ENCODE results near the gene PKN2. TPM values are rescaled to one million over a fixed set of nuclear protein-coding genes. Genes with fewer than 3 reads are reported as not detected.

PKN2 gene
- total RNA-seq, 1 donor from 2014 or later = 30.7 TPM

DNA sequence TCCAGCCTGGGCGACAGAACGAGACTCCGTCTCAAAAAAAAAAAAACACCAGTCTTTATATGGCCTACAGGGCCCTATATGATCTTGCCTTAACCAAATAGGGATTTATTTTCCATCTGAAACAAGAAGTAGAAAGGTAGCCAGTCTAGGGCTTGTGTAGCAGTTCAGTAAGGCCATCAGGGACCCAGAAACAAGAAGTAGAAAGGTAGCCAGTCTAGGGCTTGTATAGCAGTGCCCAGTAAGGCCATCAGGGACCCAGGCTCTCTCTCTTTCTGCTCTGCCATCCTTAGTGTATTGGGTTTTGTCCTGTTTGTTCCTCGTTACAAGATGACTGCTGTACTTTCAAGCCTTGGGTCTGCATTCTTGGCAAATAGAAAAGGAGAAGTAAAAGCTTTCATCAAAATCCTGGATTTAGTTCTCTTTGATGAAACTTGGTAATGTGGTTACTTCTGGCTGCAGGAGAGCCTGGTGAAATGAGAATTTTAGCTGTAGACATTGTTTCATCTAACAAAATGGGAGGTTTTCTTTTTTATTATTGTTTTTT, 46.1 kb downstream of the PKN2 start:
- Histone ChIP-seq H3K27me3 (ENCODE audit: control insufficient read depth, insufficient read depth, low read length) (no peaks in the 10 kb centered on the region), H3K4me3 (ENCODE audit: low read depth, low read length) (no peak overlapping the region), H3K36me3 (ENCODE audit: control insufficient read depth, insufficient read depth, low read length) (no peaks in the 10 kb centered on the region)
- TF ChIP-seq CTCF (IDR thresholded peaks at IDR 0.05; ENCODE audit: insufficient read depth, low read length, poor library complexity, severe bottlenecking) = no peak
- no peak for DNase-seq (ENCODE audit: low read depth)

- H3K36me3 ChIP-seq (ENCODE audit: control insufficient read depth, insufficient read depth, low read length) = no peaks in the 10 kb centered on the region
- DNase-seq (ENCODE audit: low read depth) = no peak
- no peak overlapping the region for H3K4me3 ChIP-seq (ENCODE audit: low read depth, low read length)
- no peaks in the 10 kb centered on the region for H3K27me3 ChIP-seq (ENCODE audit: control insufficient read depth, insufficient read depth, low read length)
- TF ChIP-seq CTCF (IDR thresholded peaks at IDR 0.05; ENCODE audit: insufficient read depth, low read length, poor library complexity, severe bottlenecking) = no peak
These were observed 46.9 kb downstream of the PKN2 start for GRCh38 chr1:88730995-88731394.

- DNase-seq (ENCODE audit: low read depth) = no peak
- H3K36me3 ChIP-seq (ENCODE audit: control insufficient read depth, insufficient read depth, low read length) = no peaks in the 10 kb centered on the region
- H3K27me3 ChIP-seq (ENCODE audit: control insufficient read depth, insufficient read depth, low read length) = no peaks in the 10 kb centered on the region
- no peak for TF ChIP-seq CTCF (IDR thresholded peaks at IDR 0.05; ENCODE audit: insufficient read depth, low read length, poor library complexity, severe bottlenecking)
- H3K4me3 ChIP-seq (ENCODE audit: low read depth, low read length) = no peak overlapping the region
These were observed 47.6 kb downstream of the PKN2 start for GRCh38 chr1:88731475-88732269.

DNA sequence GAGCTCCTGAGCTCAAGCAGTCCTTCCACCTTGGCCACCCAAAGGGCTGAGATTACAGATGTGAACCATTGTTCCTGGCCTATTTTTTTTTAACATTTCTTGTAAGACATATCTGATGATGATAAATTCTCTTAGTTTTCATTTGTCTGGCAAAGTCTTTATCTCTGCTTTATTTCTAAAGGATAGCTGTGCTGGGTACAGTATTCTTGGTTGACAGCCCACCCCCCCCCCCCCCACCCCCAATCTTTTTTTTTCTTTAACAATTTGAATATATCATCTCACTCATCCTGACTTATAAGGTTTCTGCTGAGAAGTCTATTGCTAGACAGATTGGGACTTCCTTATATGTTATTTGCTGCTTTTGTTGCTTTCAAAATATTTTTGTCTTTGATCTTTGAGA, 51.3 kb downstream of the PKN2 start:
- no peak overlapping the region for H3K4me3 ChIP-seq (ENCODE audit: low read depth, low read length)

DNA sequence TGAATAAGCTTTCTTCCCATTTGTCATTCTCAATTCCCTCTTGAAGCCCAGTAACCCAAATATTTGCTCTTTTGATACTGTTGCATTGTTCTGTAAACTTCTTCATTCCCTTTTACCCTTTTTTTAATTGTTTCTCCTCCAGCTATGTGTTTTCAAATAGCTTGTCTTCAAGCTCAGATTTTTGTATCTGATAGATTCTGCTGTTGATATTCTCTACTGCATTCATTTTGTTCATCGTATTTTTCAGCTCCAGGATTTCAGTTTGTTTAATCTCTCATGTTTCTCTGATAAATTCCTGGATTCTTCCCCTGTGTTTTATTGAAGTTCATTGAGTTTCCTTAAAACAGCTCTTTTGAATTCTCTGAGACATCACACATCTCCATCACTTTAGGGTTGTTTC, 51.8 kb downstream of the PKN2 start:
- Histone ChIP-seq H3K27me3 (ENCODE audit: control insufficient read depth, insufficient read depth, low read length) (no peaks in the 10 kb centered on the region), H3K36me3 (ENCODE audit: control insufficient read depth, insufficient read depth, low read length) (peaks cover 3% of the 10 kb centered on the region), H3K4me3 (ENCODE audit: low read depth, low read length) (no peak overlapping the region)
- no peak for TF ChIP-seq CTCF (IDR thresholded peaks at IDR 0.05; ENCODE audit: insufficient read depth, low read length, poor library complexity, severe bottlenecking)
- DNase-seq (ENCODE audit: low read depth) = no peak

More for the DNA sequence above, 51.3 kb downstream of the PKN2 start:
- H3K27me3 ChIP-seq (ENCODE audit: control insufficient read depth, insufficient read depth, low read length) = no peaks in the 10 kb centered on the region
- TF ChIP-seq CTCF (IDR thresholded peaks at IDR 0.05; ENCODE audit: insufficient read depth, low read length, poor library complexity, severe bottlenecking) = no peak
- no peak for DNase-seq (ENCODE audit: low read depth)
- H3K36me3 ChIP-seq (ENCODE audit: control insufficient read depth, insufficient read depth, low read length) = peaks cover 3% of the 10 kb centered on the region

All from kidney epithelial cell (primary cell).